HFF-Myc (cell line): Measurements from ENCODE around the gene TRO.

ENCODE experiments used
- DNase-seq: peaks from one replicate; pipeline ENCODE4 v3.0.0-alpha.2; 2011; ENCODE audit warnings: low read depth; ENCODE audit errors: extremely low read depth
- H3K4me3 ChIP-seq: replicated peaks from 2 replicates; pipeline ENCODE4 v1.5.1; 2011; ENCODE audit warnings: low read depth, mild to moderate bottlenecking, control low read depth, low read length
- CTCF ChIP-seq: IDR thresholded peaks from 2 replicates; pipeline ENCODE4 v1.5.1; 2012; ENCODE audit warnings: mild to moderate bottlenecking, low read depth, low read length, control low read depth; ENCODE audit errors: missing control alignments

Gene TRO

DNA sequence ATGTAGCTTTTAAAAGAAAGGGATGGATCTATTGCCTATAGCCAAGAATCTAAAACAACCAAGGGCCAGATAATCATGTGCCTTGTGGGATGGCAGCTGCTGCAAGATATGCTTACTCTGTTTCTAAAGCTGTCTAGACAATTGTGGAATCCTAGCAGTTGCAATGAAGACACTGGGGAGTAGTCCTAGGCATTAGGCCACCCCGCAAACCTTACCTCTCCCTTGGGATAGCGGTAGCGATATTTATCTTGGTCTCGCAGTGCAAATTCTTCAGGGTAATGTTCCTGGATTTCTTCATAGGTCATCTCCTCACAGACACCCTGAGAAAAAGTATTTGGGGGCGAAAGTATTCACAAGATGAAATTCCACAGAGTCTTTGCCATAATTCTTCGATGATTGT lies 24.6 kb downstream of the TRO start:
- DNase-seq, result no peak
- no peak overlapping the region for H3K4me3 ChIP-seq
- TF ChIP-seq CTCF, result no peak

DNA sequence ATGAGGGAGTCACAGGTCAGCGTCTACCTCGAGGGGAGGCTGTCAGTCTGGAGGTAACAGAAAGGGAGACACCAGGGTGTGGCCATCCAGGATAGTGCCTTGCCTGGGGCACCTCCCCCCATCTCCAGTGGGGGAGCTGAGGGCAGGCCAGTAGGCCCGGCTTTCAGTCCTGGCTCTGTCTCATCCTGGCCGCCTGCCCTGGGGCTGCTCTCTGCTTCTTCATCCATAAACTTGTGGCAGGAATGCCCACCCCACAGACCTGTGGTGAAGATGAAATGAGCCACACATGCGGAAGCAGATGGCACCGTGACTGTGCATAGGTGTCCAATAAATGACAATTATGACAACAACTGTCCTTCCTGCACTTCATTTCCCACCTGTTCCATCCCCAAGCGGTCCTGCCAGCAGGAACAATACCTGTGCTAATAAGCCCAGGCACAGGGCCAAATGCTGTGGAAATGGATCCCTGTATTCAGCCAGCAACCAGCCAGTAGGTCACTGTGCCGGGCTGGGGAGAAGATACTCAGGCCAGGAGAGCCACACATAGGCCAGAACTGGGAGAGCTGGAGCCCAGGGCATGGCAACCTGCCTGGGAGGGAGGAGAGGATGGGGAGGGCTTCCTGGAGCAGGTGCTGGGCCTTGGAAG lies 30.2 kb downstream of the TRO start:
- no peak overlapping the region for H3K4me3 ChIP-seq
- TF ChIP-seq CTCF, result no peak
- no peak for DNase-seq

DNA sequence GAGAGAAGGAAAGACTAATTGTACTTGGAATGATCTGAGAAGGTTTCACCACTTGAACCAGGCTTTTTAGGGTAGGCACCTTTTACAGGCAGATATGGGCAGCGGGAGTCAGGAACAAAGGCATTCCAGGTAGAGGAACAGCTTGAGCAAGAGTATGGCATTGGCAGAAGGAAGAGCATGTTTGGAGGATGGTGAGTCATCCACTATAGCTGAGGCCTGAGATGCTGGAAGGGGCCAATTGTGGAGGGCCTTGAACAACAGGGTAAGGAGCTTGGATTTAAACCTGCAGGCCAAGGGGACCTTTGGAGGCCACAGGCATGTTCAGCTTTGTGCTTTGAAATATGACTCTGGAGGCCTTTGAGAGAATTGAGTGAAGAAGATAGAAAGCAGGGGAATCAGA lies 41.1 kb downstream of the TRO start:
- TF ChIP-seq CTCF, result no peak
- no peak for DNase-seq
- H3K4me3 ChIP-seq, result no peak overlapping the region

DNA sequence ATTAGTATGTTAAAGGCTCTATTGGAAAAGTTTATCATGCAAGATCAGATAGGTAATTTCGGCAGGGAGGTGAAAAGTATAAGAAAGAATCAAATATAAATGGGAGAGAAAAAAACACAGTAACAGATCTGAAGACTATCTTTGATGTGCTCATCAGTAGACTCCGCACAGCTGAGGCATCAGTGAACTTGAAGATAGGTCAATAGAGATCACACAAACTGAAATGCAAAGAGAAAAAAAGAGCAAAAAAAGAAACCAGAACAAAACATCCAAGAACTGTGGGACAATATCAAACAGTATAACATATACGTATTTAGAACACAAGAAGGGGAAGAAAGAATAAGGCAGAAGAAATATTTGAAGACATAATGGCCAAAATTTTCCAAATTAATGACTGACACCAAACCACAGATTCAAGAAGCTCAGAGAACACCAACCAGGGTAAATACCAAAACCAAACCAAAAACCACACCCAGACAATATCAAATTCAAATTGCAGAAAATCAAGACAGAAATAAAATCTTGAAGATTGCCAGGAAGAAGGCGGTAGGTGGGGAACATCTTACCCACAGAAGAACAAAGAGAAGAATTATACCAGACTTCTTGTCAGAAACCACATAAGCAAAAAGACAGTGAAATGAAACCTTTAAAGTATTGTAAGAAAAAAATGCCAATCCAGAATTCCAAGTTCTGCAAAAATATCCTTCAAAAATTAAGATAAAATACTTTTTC lies 44.3 kb downstream of the TRO start:
- no peak overlapping the region for H3K4me3 ChIP-seq
- DNase-seq, result no peak
- no peak for TF ChIP-seq CTCF

DNA sequence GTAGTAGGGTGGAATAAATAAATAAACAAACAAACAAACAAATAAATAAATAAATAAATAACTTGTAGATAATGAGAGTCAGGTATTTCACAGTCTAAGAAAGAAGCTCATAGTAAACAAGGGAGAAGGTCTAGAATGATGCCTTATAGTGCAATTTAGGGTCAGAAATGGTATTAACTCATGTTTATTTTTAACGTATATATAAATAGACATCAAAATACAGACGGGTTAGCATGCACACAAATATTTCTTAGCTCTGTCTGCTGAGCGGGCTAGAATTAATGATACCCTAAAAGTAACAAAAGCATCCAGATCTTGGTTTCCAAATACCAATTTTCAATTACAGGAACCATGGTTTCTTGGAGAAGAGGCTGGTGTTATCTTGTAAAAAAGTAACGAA lies 56.8 kb downstream of the TRO start:
- no peak for DNase-seq

DNA sequence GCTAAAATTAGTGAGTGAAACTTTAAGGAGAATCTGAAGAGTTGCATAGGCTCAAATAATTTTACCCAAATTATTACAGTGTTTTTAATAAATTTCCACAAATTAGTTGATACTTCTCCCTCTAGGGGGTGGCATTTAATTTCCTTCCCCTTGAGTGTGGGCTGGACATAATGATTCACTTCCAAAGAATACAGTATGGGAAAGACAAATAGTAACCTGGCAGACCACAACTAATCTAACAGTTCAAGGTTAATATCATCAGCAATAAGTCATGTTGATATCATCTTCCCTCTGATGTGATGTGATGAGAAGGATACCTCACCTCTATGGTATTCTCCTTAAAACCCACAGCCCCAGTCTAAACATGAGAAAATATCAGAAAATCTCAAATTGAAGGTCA lies 57.8 kb downstream of the TRO start:
- TF ChIP-seq CTCF, result no peak
- H3K4me3 ChIP-seq, result no peak overlapping the region
- no peak for DNase-seq

More for the DNA sequence above, 56.8 kb downstream of the TRO start:
- H3K4me3 ChIP-seq, result no peak overlapping the region
- TF ChIP-seq CTCF, result no peak
